HG02970 (cell line): Measurements from ENCODE around the gene TNFRSF13B.
"Not testable (repeated sequence)": the region's sequence is repeated elsewhere in the genome, so short reads cannot be mapped to it uniquely, and the experiment has no call there.

Source experiments
- ATAC-seq: cut with Tn5 transposase; IDR thresholded peaks from one replicate; pipeline ENCODE4 v1.9.1; 2021; ENCODE audit warnings: mild to moderate bottlenecking, moderate library complexity, moderate number of reproducible peaks; ENCODE audit not compliant: unreplicated experiment, low FRiP score

The TNFRSF13B gene

GRCh38 chr17:16915752-16916556 is 56.0 kb downstream of the TNFRSF13B start:
- ATAC-seq = no peak

GRCh38 chr17:16913463-16913862 is 58.5 kb downstream of the TNFRSF13B start:
- no peak for ATAC-seq

GRCh38 chr17:16912021-16912962 is 59.6 kb downstream of the TNFRSF13B start:
- ATAC-seq = no peak

- ATAC-seq = no peak
Observed at GRCh38 chr17:16911141-16911937, 60.6 kb downstream of the TNFRSF13B start.

GRCh38 chr17:16910341-16910740 is 61.6 kb downstream of the TNFRSF13B start:
- ATAC-seq = no peak

GRCh38 chr17:16909472-16910246 is 62.3 kb downstream of the TNFRSF13B start:
- ATAC-seq = no peak

- ATAC-seq = no peak
Observed at GRCh38 chr17:16908273-16908672, 63.6 kb downstream of the TNFRSF13B start.

GRCh38 chr17:16906680-16907079 is 65.2 kb downstream of the TNFRSF13B start:
- ATAC-seq = no peak

- ATAC-seq = no peak
Observed at GRCh38 chr17:16905593-16906191, 66.2 kb downstream of the TNFRSF13B start.

- ATAC-seq = not testable (repeated sequence)
Observed at GRCh38 chr17:16903070-16903469, 68.8 kb downstream of the TNFRSF13B start.

- no peak for ATAC-seq
Observed at GRCh38 chr17:16900288-16900882, 71.5 kb downstream of the TNFRSF13B start.

- not testable (repeated sequence) for ATAC-seq
Observed at GRCh38 chr17:16897211-16897896, 74.6 kb downstream of the TNFRSF13B start.

GRCh38 chr17:16896235-16896634 is 75.7 kb downstream of the TNFRSF13B start:
- ATAC-seq = not testable (repeated sequence)

- not testable (repeated sequence) for ATAC-seq
Observed at GRCh38 chr17:16893527-16893926, 78.4 kb downstream of the TNFRSF13B start.

GRCh38 chr17:16892876-16893454 is 79.0 kb downstream of the TNFRSF13B start:
- not testable (repeated sequence) for ATAC-seq

GRCh38 chr17:16889088-16889465 is 82.8 kb downstream of the TNFRSF13B start:
- ATAC-seq = no peak
